ENCODE results near the gene MID2.
A peak's percentile ranks its signal among the peaks of the same experiment; 100 is the strongest.

MID2 gene

GRCh38 chrX:107826238-107827029, 768 bp downstream of the MID2 start:
- peak; percentile 21 for DNase-seq (ENCODE audit: extremely low read depth, insufficient read length)
- no peaks in the 10 kb centered on the region for H3K36me3 ChIP-seq (ENCODE audit: control insufficient read depth, insufficient read depth, low read length)
- peak overlapping the region; percentile 45; the same call in 1 of the 2 replicates for H3K4me3 ChIP-seq (replicated peaks; ENCODE audit: low read depth, low read length)
- no peak for TF ChIP-seq CTCF (IDR thresholded peaks at IDR 0.05; ENCODE audit: insufficient read depth, low read length, poor library complexity, severe bottlenecking)
- no peaks in the 10 kb centered on the region; the same call in 1 of the 2 replicates for H3K27me3 ChIP-seq (replicated peaks; ENCODE audit: control insufficient read depth, insufficient read depth, low read length)

DNA sequence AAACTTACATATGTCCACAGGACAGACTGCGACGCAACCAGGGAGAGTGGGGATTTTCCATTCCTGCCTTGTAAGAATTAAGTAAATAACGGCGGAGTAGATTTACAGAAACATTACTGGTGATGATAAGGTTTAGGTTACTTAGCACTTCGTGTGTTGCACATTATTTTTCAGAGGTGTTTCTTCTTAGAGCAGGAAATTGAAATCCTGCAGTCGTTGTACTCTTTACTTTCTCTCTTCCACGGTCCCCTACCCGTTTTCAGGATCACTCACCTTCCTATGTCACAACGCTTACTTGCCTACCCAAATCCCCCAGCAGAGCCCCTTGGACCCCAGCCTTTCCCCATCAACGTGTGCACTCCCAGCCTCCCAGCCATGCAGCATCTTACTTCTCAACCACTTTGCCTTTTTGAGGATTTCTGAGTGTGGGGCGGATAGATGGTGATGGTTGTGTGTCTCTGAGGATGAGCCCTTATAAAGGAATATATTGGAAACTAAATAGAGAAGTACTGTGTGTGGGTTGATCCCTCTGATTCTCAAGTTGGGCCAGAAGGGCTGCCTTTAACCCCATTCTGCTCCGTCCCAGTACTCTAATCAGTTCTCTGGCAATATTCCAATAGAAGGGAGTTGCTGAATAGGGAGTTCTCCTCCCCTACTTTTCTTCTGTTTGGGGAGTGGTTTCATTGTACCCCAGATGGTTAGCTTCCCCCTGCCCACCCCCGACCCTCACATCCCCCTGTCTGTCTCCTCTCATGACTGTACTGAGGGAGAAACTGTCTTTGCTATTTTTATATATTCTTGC, 1.6 kb downstream of the MID2 start:
- no peaks in the 10 kb centered on the region; the same call in 1 of the 2 replicates for H3K27me3 ChIP-seq (replicated peaks; ENCODE audit: control insufficient read depth, insufficient read depth, low read length)
- no peak for DNase-seq (ENCODE audit: extremely low read depth, insufficient read length)
- no peak overlapping the region for H3K4me3 ChIP-seq (replicated peaks; ENCODE audit: low read depth, low read length)
- H3K36me3 ChIP-seq (ENCODE audit: control insufficient read depth, insufficient read depth, low read length): no peaks in the 10 kb centered on the region
- TF ChIP-seq CTCF (IDR thresholded peaks at IDR 0.05; ENCODE audit: insufficient read depth, low read length, poor library complexity, severe bottlenecking): no peak

DNA sequence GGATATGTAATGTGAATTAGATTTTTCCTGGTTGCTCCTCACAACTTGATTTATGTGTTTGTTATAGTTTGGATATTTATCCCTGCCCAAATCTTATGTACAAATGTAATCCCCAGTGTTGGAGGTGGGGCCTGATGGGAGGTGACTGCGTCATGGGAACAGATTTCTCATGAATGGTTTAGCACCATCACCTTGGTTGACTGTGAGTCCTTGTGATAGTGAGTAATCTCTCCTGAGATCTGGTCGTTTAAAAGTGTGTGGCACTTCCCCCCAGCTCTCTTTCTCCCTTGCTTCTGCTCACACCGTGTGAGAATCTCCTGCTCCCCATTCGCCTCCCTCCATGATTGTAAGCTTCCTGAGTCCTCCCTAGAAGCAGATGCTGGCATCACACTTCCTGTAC, 2.2 kb downstream of the MID2 start:
- H3K4me3 ChIP-seq (replicated peaks; ENCODE audit: low read depth, low read length): no peak overlapping the region
- no peaks in the 10 kb centered on the region for H3K36me3 ChIP-seq (ENCODE audit: control insufficient read depth, insufficient read depth, low read length)
- no peaks in the 10 kb centered on the region; the same call in 1 of the 2 replicates for H3K27me3 ChIP-seq (replicated peaks; ENCODE audit: control insufficient read depth, insufficient read depth, low read length)
- TF ChIP-seq CTCF (IDR thresholded peaks at IDR 0.05; ENCODE audit: insufficient read depth, low read length, poor library complexity, severe bottlenecking): no peak
- no peak for DNase-seq (ENCODE audit: extremely low read depth, insufficient read length)

DNA sequence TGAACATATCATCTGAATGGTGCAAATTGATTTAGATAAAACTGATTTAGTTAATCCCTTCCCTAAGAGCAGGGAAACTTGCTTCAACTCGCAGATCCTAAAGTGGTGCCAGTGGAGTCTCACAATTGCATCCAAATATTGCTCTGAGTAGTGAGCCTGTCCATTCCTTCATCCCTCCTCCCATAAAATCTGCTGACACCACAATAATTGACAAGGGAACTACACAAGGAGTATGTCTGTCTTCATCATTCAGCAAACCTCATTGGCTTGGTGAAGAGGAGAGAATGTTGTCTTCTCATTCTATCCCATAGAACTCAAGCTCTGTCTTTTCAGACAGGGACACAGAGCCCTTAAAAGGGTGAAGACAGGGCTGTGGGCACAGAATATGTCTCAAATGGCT, 4.2 kb downstream of the MID2 start:
- no peak for DNase-seq (ENCODE audit: extremely low read depth, insufficient read length)
- no peak for TF ChIP-seq CTCF (IDR thresholded peaks at IDR 0.05; ENCODE audit: insufficient read depth, low read length, poor library complexity, severe bottlenecking)
- no peaks in the 10 kb centered on the region; the same call in 1 of the 2 replicates for H3K27me3 ChIP-seq (replicated peaks; ENCODE audit: control insufficient read depth, insufficient read depth, low read length)
- no peak overlapping the region for H3K4me3 ChIP-seq (replicated peaks; ENCODE audit: low read depth, low read length)
- H3K36me3 ChIP-seq (ENCODE audit: control insufficient read depth, insufficient read depth, low read length): no peaks in the 10 kb centered on the region

GRCh38 chrX:107831071-107831730, 5.5 kb downstream of the MID2 start:
- H3K4me3 ChIP-seq (replicated peaks; ENCODE audit: low read depth, low read length): no peak overlapping the region
- no peaks in the 10 kb centered on the region for H3K36me3 ChIP-seq (ENCODE audit: control insufficient read depth, insufficient read depth, low read length)
- DNase-seq (ENCODE audit: extremely low read depth, insufficient read length): no peak
- H3K27me3 ChIP-seq (replicated peaks; ENCODE audit: control insufficient read depth, insufficient read depth, low read length): no peaks in the 10 kb centered on the region
- no peak for TF ChIP-seq CTCF (IDR thresholded peaks at IDR 0.05; ENCODE audit: insufficient read depth, low read length, poor library complexity, severe bottlenecking)

Data from GM06990 (cell line).